Endothelial cell of umbilical vein (primary cell): Measurements from ENCODE around the gene DPH1. TPM values are rescaled to one million over a fixed set of nuclear protein-coding genes. Genes with fewer than 3 reads are reported as not detected.

Experiments used
- BruUV-seq: library from RNA; stranded (reverse); fragments of 400-500 nt; replicated peaks from 2 replicates; lab custom pipeline; 2021; lab: Mats Ljungman, UMichigan
- CTCF ChIA-PET: fragments of 300-600, 350-600 bp; sonication (Branson Sonifier 250); formaldehyde crosslinking; loops from one replicate; lab custom pipeline; 2021; ENCODE audit warnings: antibody characterized with exemption, inconsistent platforms; lab: Charles Lee
- POLR2A ChIA-PET: fragments of 300-600, 350-600 bp; sonication (Branson Sonifier 250); formaldehyde crosslinking; loops from one replicate; lab custom pipeline; 2021; ENCODE audit warnings: antibody characterized with exemption, inconsistent platforms; lab: Charles Lee
- DNase-seq: peaks from one replicate; pipeline ENCODE4 v3.0.0-alpha.2; 2011; ENCODE audit warnings: low read depth, low spot score
- FAIRE-seq: peaks from 2 replicates; lab custom pipeline; 2011; peaks lifted over from hg19 to GRCh38; lab: Jason Lieb, UNC
- H2AFZ ChIP-seq: 2 replicates; pipeline ENCODE4 v1.6.0; 2012; ENCODE audit warnings: low read depth, low read length, control low read depth, inconsistent platforms
- H3K27ac ChIP-seq: 2 replicates; pipeline ENCODE4 v1.5.1; 2011; ENCODE audit warnings: low read depth, mild to moderate bottlenecking, control low read depth, low read length, moderate library complexity; ENCODE audit not compliant: insufficient read depth
- H3K27me3 ChIP-seq, 2 experiments: 2 replicates each; pipeline versions ENCODE4 v1.6.0 to v1.6.1; 2011; ENCODE audit warnings: low read length in 2 of 2, mixed read lengths in 1 of 2; ENCODE audit not compliant: control insufficient read depth in 2 of 2, insufficient read depth in 2 of 2
- H3K36me3 ChIP-seq, 2 experiments: 2 replicates in 1 of 2; 3 replicates in 1 of 2; pipeline ENCODE4 v1.5.1; 2011; ENCODE audit warnings: low read length in 2 of 2, mild to moderate bottlenecking in 1 of 2, moderate library complexity in 1 of 2; ENCODE audit not compliant: control insufficient read depth in 2 of 2, insufficient read depth in 2 of 2; ENCODE audit errors: extremely low read depth in 1 of 2
- H3K4me1 ChIP-seq: 3 replicates; pipeline ENCODE4 v1.5.1; 2011; ENCODE audit warnings: mild to moderate bottlenecking, low read length; ENCODE audit not compliant: control insufficient read depth, insufficient read depth; ENCODE audit errors: extremely low read depth
- H3K4me2 ChIP-seq: 2 replicates; pipeline ENCODE4 v1.6.1; 2011; ENCODE audit warnings: low read length, control low read depth, mixed read lengths; ENCODE audit not compliant: insufficient read depth
- H3K4me3 ChIP-seq, 3 experiments: fragments of 200-600 bp in 1 of 3; sonication (generic), shearing (Covaris generic) in 1 of 3; replicated peaks in 1 of 3; 2 replicates each; pipeline ENCODE4 v1.5.1; 2011 to 2016; ENCODE audit warnings: control low read depth in 3 of 3, low read length in 3 of 3, mild to moderate bottlenecking in 2 of 3, inconsistent platforms in 1 of 3, low read depth in 1 of 3, moderate library complexity in 1 of 3; ENCODE audit not compliant: insufficient read depth in 1 of 3
- H3K79me2 ChIP-seq: 2 replicates; pipeline ENCODE4 v1.6.0; 2012; ENCODE audit warnings: low read length, inconsistent platforms; ENCODE audit not compliant: control insufficient read depth, insufficient read depth
- H3K9ac ChIP-seq: replicated peaks from 2 replicates; pipeline ENCODE3; 2011; ENCODE audit warnings: low read length, control low read depth; ENCODE audit not compliant: insufficient read depth; ENCODE audit errors: extremely low read depth
- H3K9me1 ChIP-seq: replicated peaks from 3 replicates; pipeline ENCODE4 v1.6.0; 2011; ENCODE audit warnings: mild to moderate bottlenecking, low read length; ENCODE audit not compliant: control insufficient read depth, insufficient read depth; ENCODE audit errors: extremely low read depth
- H3K9me3 ChIP-seq: replicated peaks from 2 replicates; pipeline ENCODE4 v1.5.1; 2012; ENCODE audit warnings: low read length, inconsistent platforms; ENCODE audit not compliant: control insufficient read depth, insufficient read depth
- H4K20me1 ChIP-seq: replicated peaks from 2 replicates; pipeline ENCODE3; 2011; ENCODE audit warnings: mild to moderate bottlenecking, low read length; ENCODE audit not compliant: control insufficient read depth, insufficient read depth; ENCODE audit errors: extremely low read depth
- EZH2 ChIP-seq: IDR thresholded peaks from 2 replicates; pipeline ENCODE4 v1.6.1; 2012; ENCODE audit warnings: borderline replicate concordance, low read depth, mild to moderate bottlenecking, moderate library complexity, low read length, inconsistent platforms; ENCODE audit not compliant: severe bottlenecking
- FOS ChIP-seq: IDR thresholded peaks from 2 replicates; pipeline ENCODE4 v1.6.1; 2011; ENCODE audit warnings: mild to moderate bottlenecking, low read length, moderate library complexity, borderline replicate concordance; ENCODE audit not compliant: insufficient read depth
- GATA2 ChIP-seq: IDR thresholded peaks from 2 replicates; pipeline ENCODE4 v1.7.0; 2011; ENCODE audit warnings: low read depth, mild to moderate bottlenecking, moderate library complexity, mixed read lengths, low read length; ENCODE audit not compliant: insufficient read length, insufficient read depth
- JUN ChIP-seq: IDR thresholded peaks from 2 replicates; pipeline ENCODE4 v1.6.1; 2011; ENCODE audit warnings: borderline replicate concordance, low read depth; ENCODE audit not compliant: insufficient read length, insufficient read depth
- MYC ChIP-seq: IDR thresholded peaks from one replicate; pipeline ENCODE4 v1.6.1; 2011; ENCODE audit warnings: mild to moderate bottlenecking, low read depth, low read length
- POLR2A ChIP-seq: IDR thresholded peaks from 2 replicates; pipeline ENCODE4 v1.6.1; 2012; ENCODE audit warnings: low read depth, mild to moderate bottlenecking, control low read depth, low read length
- POLR2AphosphoS5 ChIP-seq: IDR thresholded peaks from 2 replicates; pipeline ENCODE4 v1.6.1; 2012; ENCODE audit warnings: low read depth, mild to moderate bottlenecking, control low read depth, low read length, moderate library complexity; ENCODE audit not compliant: insufficient read depth
- dilution Hi-C: fragments of 300-500 bp; cut with MboI; formaldehyde crosslinking; loops from one replicate; pipeline ENCODE4 v1.15.0; 2019; ENCODE audit warnings: low sequenced_read_pairs; ENCODE audit not compliant: extremely low pct_ligation_motif_present
- intact Hi-C: fragments of 100-400 bp; cut with micrococcal nuclease; formaldehyde crosslinking; loops from one replicate; pipeline ENCODE4 v1.10.0; 2022
- polyA plus RNA-seq, 4 experiments: library from polyadenylated mRNA; depleted of rRNA in 3 of 4; stranded (reverse) in 3 of 4; unstranded in 1 of 4; fragments of >200 nt; gene quantifications; 2 replicates each; pipeline versions ENCODE4 v1.2.1 to v1.2.3, GENCODE V29; 2011 to 2012; ENCODE audit warnings: missing spikeins in 1 of 4
- total RNA-seq: library from RNA; stranded (reverse); gene quantifications from 2 replicates; pipeline ENCODE4 v1.2.3, GENCODE V29; 2021
- TF ChIP-seq, protein P1 (sequence below), 2 donors: IDR thresholded peaks; 1 replicate in 1 of 2; 2 replicates in 1 of 2; pipeline ENCODE4 v1.5.1; 2011; ENCODE audit warnings: low read length in 2 of 2, mild to moderate bottlenecking in 2 of 2, moderate library complexity in 2 of 2, control low read depth in 1 of 2, inconsistent platforms in 1 of 2, low read depth in 1 of 2; ENCODE audit not compliant: insufficient read depth in 1 of 2; ENCODE audit errors: extremely low read depth in 1 of 2
- TF ChIP-seq, protein P2 (sequence below): IDR thresholded peaks from 2 replicates; pipeline ENCODE4 v1.6.1; 2011; ENCODE audit not compliant: insufficient read depth, insufficient read length

DPH1 gene
- total and polyA plus RNA-seq, 2 donors (not counting 3 experiments of a cell fraction or from before 2014, with no cell fraction given), result 37.8 to 45.6 TPM

DNA sequence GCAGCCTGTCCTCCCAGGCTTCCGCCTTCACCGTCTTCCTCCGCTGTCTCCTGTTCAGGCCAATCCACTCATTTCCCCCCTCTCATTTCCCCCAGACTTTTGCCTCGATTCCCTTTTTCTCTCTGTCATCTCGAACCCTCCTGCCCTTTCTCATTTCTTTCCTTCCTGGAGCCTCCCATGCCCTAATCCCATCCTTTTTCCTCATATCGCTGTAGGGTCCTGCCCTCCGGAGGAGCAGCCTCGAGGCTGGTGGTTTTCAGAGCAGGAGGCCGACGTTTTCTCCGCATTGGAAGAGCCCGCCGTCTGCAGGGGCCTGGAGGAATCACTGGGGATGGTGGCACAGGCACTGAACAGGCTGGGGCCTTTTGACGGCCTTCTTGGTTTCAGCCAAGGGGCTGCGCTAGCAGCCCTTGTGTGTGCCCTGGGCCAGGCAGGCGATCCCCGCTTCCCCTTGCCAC, 12.5 kb downstream of the DPH1 start:
- intact Hi-C loops (no loop called here), dilution Hi-C loops (no loop called here)
- TF ChIP-seq, protein P1, sequence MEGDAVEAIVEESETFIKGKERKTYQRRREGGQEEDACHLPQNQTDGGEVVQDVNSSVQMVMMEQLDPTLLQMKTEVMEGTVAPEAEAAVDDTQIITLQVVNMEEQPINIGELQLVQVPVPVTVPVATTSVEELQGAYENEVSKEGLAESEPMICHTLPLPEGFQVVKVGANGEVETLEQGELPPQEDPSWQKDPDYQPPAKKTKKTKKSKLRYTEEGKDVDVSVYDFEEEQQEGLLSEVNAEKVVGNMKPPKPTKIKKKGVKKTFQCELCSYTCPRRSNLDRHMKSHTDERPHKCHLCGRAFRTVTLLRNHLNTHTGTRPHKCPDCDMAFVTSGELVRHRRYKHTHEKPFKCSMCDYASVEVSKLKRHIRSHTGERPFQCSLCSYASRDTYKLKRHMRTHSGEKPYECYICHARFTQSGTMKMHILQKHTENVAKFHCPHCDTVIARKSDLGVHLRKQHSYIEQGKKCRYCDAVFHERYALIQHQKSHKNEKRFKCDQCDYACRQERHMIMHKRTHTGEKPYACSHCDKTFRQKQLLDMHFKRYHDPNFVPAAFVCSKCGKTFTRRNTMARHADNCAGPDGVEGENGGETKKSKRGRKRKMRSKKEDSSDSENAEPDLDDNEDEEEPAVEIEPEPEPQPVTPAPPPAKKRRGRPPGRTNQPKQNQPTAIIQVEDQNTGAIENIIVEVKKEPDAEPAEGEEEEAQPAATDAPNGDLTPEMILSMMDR (IDR thresholded peaks at IDR 0.05; ENCODE audit: extremely low read depth in 1 of 2, insufficient read depth in 1 of 2, low read depth in 1 of 2, low read length in 2 of 2), result peak in 1 of 2 donors; percentile 50
- TF ChIP-seq FOS, result no peak
- no peak for TF ChIP-seq POLR2AphosphoS5
- no peak for TF ChIP-seq MYC
- TF ChIP-seq, protein P2, sequence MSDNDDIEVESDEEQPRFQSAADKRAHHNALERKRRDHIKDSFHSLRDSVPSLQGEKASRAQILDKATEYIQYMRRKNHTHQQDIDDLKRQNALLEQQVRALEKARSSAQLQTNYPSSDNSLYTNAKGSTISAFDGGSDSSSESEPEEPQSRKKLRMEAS, result no peak
- TF ChIP-seq POLR2A, result peak; percentile 1
- TF ChIP-seq EZH2, result no peak
- no peak for TF ChIP-seq JUN
- TF ChIP-seq GATA2, result no peak
- DNase-seq (no peak), FAIRE-seq (no peak)
- BruUV-seq, result TSS peak; percentile 53
- Histone ChIP-seq H3K4me1 (peaks cover 7% of the 10 kb centered on the region), H3K4me3 (peak overlapping the region; percentile 50 to 90 (median 80)), H4K20me1 (no peaks in the 10 kb centered on the region), H2AFZ (peak overlapping the region; percentile 95), H3K9ac (peak overlapping the region; percentile 92), H3K27ac (peak overlapping the region; percentile 80), H3K79me2 (peaks cover 17% of the 10 kb centered on the region), H3K36me3 (peaks cover 5 to 12% of the 10 kb centered on the region in 2 experiments), H3K4me2 (peak overlapping the region; percentile 86), H3K9me1 (no peaks in the 10 kb centered on the region), H3K9me3 (no peaks in the 10 kb centered on the region), H3K27me3 (no peaks in the 10 kb centered on the region)
- ChIA-PET CTCF (interaction anchor here (1.3 to 2.7 kb wide), 2 partner anchors 133 to 202 kb away, joined by 3 to 20 read pairs; no protein-coding TSS in a partner anchor), POLR2A (no interaction called here)
